ENCODE measurements around the gene CPD. TPM values are rescaled to one million over a fixed set of nuclear protein-coding genes. Genes with fewer than 3 reads are reported as not detected.

Gene CPD
- total and polyA plus RNA-seq, 2 of the 13 experiments (the other 11 are each of a cell fraction or from before 2014, with no cell fraction given), result 46.1 to 72.3 TPM

- TF ChIP-seq, protein P1, sequence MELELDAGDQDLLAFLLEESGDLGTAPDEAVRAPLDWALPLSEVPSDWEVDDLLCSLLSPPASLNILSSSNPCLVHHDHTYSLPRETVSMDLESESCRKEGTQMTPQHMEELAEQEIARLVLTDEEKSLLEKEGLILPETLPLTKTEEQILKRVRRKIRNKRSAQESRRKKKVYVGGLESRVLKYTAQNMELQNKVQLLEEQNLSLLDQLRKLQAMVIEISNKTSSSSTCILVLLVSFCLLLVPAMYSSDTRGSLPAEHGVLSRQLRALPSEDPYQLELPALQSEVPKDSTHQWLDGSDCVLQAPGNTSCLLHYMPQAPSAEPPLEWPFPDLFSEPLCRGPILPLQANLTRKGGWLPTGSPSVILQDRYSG (CRISPR knock-in tag; IDR thresholded peaks at IDR 0.05), result no peak
- TF ChIP-seq ZNF839 (CRISPR knock-in tag; IDR thresholded peaks at IDR 0.05; ENCODE audit: borderline replicate concordance) (no peak), JUN (CRISPR knock-in tag; IDR thresholded peaks at IDR 0.05) (no peak), KLF16 (CRISPR knock-in tag; IDR thresholded peaks at IDR 0.05) (no peak), MTF1 (CRISPR knock-in tag; IDR thresholded peaks at IDR 0.05) (no peak)
- TF ChIP-seq, protein P2, sequence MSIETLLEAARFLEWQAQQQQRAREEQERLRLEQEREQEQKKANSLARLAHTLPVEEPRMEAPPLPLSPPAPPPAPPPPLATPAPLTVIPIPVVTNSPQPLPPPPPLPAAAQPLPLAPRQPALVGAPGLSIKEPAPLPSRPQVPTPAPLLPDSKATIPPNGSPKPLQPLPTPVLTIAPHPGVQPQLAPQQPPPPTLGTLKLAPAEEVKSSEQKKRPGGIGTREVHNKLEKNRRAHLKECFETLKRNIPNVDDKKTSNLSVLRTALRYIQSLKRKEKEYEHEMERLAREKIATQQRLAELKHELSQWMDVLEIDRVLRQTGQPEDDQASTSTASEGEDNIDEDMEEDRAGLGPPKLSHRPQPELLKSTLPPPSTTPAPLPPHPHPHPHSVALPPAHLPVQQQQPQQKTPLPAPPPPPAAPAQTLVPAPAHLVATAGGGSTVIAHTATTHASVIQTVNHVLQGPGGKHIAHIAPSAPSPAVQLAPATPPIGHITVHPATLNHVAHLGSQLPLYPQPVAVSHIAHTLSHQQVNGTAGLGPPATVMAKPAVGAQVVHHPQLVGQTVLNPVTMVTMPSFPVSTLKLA (IDR thresholded peaks at IDR 0.05), result no peak
- TF ChIP-seq, protein P3, sequence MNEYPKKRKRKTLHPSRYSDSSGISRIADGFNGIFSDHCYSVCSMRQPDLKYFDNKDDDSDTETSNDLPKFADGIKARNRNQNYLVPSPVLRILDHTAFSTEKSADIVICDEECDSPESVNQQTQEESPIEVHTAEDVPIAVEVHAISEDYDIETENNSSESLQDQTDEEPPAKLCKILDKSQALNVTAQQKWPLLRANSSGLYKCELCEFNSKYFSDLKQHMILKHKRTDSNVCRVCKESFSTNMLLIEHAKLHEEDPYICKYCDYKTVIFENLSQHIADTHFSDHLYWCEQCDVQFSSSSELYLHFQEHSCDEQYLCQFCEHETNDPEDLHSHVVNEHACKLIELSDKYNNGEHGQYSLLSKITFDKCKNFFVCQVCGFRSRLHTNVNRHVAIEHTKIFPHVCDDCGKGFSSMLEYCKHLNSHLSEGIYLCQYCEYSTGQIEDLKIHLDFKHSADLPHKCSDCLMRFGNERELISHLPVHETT (CRISPR knock-in tag; conservative IDR thresholded peaks at IDR 0.05), result no peak
Measured at GRCh38 chr17:30493780-30494179, 115.1 kb downstream of the CPD start (continued).

GRCh38 chr17:30495586-30495985 is 116.9 kb downstream of the CPD start:
- ChIA-PET CTCF (ENCODE audit: low intra/inter-chr PET ratio, low total read pairs) (no interaction called here), POLR2A (no interaction called here)
- no peak for DNase-seq (ENCODE audit: low spot score)
- intact Hi-C loops (cut with micrococcal nuclease; ENCODE audit: unreplicated experiment) (no loop called here), in situ Hi-C loops (cut with HindIII; ENCODE audit: extremely low pct_ligation_motif_present, low pct_unique_long_range_greater_than_20kb) (no loop called here)
- Histone ChIP-seq H3K79me2 (ENCODE audit: insufficient read depth, low read length) (no peaks in the 10 kb centered on the region), H3K27ac (ENCODE audit: extremely low read length, insufficient read depth, low read length) (no peak overlapping the region), H3K27me3 (ENCODE audit: control insufficient read depth in 1 of 2, insufficient read depth in 2 of 2, low read length in 2 of 2) (no peaks in the 10 kb centered on the region), H2AFZ (ENCODE audit: low read length) (no peak overlapping the region), H3K4me3 (replicated peaks in 1 of 3; ENCODE audit: insufficient read depth in 1 of 3, low read depth in 2 of 3, low read length in 3 of 3) (no peak overlapping the region), H3K36me3 (replicated peaks in 1 of 2; ENCODE audit: control insufficient read depth in 1 of 2, insufficient read depth in 2 of 2, low read length in 2 of 2) (peaks cover 9 to 59% of the 10 kb centered on the region in 2 experiments), H3K4me1 (ENCODE audit: insufficient read depth, low read length) (peaks cover 11% of the 10 kb centered on the region), H4K20me1 (ENCODE audit: insufficient read depth, low read length) (no peaks in the 10 kb centered on the region), H3K9me3 (ENCODE audit: low read length) (no peaks in the 10 kb centered on the region), H3K4me2 (ENCODE audit: low read depth, low read length) (no peak overlapping the region), H3K9ac (ENCODE audit: insufficient read depth, low read depth, low read length) (no peak overlapping the region)
- no peak for ATAC-seq
- TF ChIP-seq, protein P4, sequence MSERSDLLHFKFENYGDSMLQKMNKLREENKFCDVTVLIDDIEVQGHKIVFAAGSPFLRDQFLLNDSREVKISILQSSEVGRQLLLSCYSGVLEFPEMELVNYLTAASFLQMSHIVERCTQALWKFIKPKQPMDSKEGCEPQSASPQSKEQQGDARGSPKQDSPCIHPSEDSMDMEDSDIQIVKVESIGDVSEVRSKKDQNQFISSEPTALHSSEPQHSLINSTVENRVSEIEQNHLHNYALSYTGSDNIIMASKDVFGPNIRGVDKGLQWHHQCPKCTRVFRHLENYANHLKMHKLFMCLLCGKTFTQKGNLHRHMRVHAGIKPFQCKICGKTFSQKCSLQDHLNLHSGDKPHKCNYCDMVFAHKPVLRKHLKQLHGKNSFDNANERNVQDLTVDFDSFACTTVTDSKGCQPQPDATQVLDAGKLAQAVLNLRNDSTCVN (CRISPR knock-in tag; IDR thresholded peaks at IDR 0.05; ENCODE audit: borderline replicate concordance), result no peak
- TF ChIP-seq LCORL (IDR thresholded peaks at IDR 0.05) (peak; percentile 16; the same call in 1 of the 2 replicates), LCORL (CRISPR knock-in tag; IDR thresholded peaks at IDR 0.05) (no peak), NFYC (CRISPR knock-in tag; IDR thresholded peaks at IDR 0.05) (no peak)
- TF ChIP-seq, protein P5, sequence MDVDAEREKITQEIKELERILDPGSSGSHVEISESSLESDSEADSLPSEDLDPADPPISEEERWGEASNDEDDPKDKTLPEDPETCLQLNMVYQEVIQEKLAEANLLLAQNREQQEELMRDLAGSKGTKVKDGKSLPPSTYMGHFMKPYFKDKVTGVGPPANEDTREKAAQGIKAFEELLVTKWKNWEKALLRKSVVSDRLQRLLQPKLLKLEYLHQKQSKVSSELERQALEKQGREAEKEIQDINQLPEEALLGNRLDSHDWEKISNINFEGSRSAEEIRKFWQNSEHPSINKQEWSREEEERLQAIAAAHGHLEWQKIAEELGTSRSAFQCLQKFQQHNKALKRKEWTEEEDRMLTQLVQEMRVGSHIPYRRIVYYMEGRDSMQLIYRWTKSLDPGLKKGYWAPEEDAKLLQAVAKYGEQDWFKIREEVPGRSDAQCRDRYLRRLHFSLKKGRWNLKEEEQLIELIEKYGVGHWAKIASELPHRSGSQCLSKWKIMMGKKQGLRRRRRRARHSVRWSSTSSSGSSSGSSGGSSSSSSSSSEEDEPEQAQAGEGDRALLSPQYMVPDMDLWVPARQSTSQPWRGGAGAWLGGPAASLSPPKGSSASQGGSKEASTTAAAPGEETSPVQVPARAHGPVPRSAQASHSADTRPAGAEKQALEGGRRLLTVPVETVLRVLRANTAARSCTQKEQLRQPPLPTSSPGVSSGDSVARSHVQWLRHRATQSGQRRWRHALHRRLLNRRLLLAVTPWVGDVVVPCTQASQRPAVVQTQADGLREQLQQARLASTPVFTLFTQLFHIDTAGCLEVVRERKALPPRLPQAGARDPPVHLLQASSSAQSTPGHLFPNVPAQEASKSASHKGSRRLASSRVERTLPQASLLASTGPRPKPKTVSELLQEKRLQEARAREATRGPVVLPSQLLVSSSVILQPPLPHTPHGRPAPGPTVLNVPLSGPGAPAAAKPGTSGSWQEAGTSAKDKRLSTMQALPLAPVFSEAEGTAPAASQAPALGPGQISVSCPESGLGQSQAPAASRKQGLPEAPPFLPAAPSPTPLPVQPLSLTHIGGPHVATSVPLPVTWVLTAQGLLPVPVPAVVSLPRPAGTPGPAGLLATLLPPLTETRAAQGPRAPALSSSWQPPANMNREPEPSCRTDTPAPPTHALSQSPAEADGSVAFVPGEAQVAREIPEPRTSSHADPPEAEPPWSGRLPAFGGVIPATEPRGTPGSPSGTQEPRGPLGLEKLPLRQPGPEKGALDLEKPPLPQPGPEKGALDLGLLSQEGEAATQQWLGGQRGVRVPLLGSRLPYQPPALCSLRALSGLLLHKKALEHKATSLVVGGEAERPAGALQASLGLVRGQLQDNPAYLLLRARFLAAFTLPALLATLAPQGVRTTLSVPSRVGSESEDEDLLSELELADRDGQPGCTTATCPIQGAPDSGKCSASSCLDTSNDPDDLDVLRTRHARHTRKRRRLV (CRISPR knock-in tag; IDR thresholded peaks at IDR 0.05), result no peak
- no peak for FAIRE-seq
- no TSS peak for BruUV-seq (replicated peaks)
